PFSK-1 (cell line): ENCODE measurements around the gene INPP5D.

ENCODE experiments used
- FOXP2 ChIP-seq: optimal IDR thresholded peaks from 2 replicates; pipeline ENCODE3; 2011; ENCODE audit warnings: borderline replicate concordance, control low read depth, inconsistent platforms; ENCODE audit not compliant: insufficient read depth; ENCODE audit errors: extremely low read length, extremely low read depth
- POLR2AphosphoS5 ChIP-seq: IDR thresholded peaks from 2 replicates; pipeline ENCODE4 v1.6.1; 2012; ENCODE audit warnings: low read depth, mild to moderate bottlenecking, control low read depth, low read length, moderate library complexity
- REST ChIP-seq, 2 experiments: IDR thresholded peaks; 2 replicates each; pipeline versions ENCODE4 v1.6.1 to v1.8.0; 2011 to 2012; ENCODE audit warnings: low read depth in 2 of 2, low read length in 2 of 2, control low read depth in 1 of 2, inconsistent platforms in 1 of 2, mild to moderate bottlenecking in 1 of 2, moderate library complexity in 1 of 2; ENCODE audit not compliant: insufficient read depth in 1 of 2
- SIN3A ChIP-seq: IDR thresholded peaks from 2 replicates; pipeline ENCODE4 v1.6.1; 2012; ENCODE audit warnings: mild to moderate bottlenecking, low read length, moderate library complexity, borderline replicate concordance; ENCODE audit not compliant: insufficient read depth
- TAF1 ChIP-seq: IDR thresholded peaks from 2 replicates; pipeline ENCODE4 v1.6.1; 2012; ENCODE audit warnings: low read length, control low read depth, borderline replicate concordance; ENCODE audit not compliant: insufficient read depth

The INPP5D gene

GRCh38 chr2:233085037-233085838, 25.1 kb downstream of the INPP5D start:
- no peak for TF ChIP-seq POLR2AphosphoS5
- no peak for TF ChIP-seq FOXP2
- no peak for TF ChIP-seq TAF1
- no peak for TF ChIP-seq SIN3A
- TF ChIP-seq REST (IDR thresholded peaks at IDR 0.05; ENCODE audit: insufficient read depth in 1 of 2, low read depth in 2 of 2, low read length in 2 of 2) = no peak

- TF ChIP-seq TAF1 (no peak), SIN3A (no peak), POLR2AphosphoS5 (no peak), REST (IDR thresholded peaks at IDR 0.05; ENCODE audit: insufficient read depth in 1 of 2, low read depth in 2 of 2, low read length in 2 of 2) (no peak), FOXP2 (no peak)
These were observed 25.7 kb downstream of the INPP5D start for GRCh38 chr2:233085839-233086150.

DNA sequence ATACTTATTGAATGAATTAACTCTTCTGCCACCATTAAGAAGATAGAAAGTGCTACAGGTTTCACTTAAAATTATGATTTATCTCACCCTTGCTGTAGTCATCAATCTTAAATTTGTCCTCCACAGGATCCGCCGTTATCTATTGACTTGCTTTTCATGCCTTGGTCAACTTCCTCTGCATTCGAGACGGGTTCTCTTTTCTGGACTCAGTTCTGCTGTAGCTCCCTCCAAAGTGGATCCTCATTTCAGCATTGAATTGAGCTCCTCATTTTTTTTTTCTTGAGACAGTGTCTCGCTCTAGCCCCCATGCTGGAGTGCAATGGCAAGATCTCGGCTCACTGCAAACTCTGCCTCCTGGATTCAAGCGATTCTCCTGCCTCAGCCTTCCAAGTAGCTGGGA, 27.6 kb downstream of the INPP5D start:
- TF ChIP-seq REST (IDR thresholded peaks at IDR 0.05; ENCODE audit: insufficient read depth in 1 of 2, low read depth in 2 of 2, low read length in 2 of 2) (no peak), SIN3A (no peak), TAF1 (no peak), FOXP2 (no peak), POLR2AphosphoS5 (no peak)

GRCh38 chr2:233088972-233089345, 28.8 kb downstream of the INPP5D start:
- TF ChIP-seq TAF1 (no peak), POLR2AphosphoS5 (no peak), FOXP2 (no peak), SIN3A (no peak), REST (IDR thresholded peaks at IDR 0.05; ENCODE audit: insufficient read depth in 1 of 2, low read depth in 2 of 2, low read length in 2 of 2) (no peak)

- TF ChIP-seq REST (IDR thresholded peaks at IDR 0.05; ENCODE audit: insufficient read depth in 1 of 2, low read depth in 2 of 2, low read length in 2 of 2) = no peak
- no peak for TF ChIP-seq SIN3A
- no peak for TF ChIP-seq POLR2AphosphoS5
- no peak for TF ChIP-seq TAF1
- TF ChIP-seq FOXP2 = no peak
These were observed 29.7 kb downstream of the INPP5D start for GRCh38 chr2:233089851-233090250.
